Endothelial cell of coronary artery (primary cell): ENCODE measurements around the gene PARPBP. TPM values are rescaled to one million over a fixed set of nuclear protein-coding genes. Genes with fewer than 3 reads are reported as not detected.

ENCODE experiments used
- total RNA-seq: library from RNA; depleted of rRNA; stranded (reverse); fragments of >200 nt; gene quantifications from 2 replicates; pipeline ENCODE4 v1.2.3, GENCODE V29; 2014

The PARPBP gene
- total RNA-seq = 8.9 and 15.3 TPM in 2 replicates

GRCh38 chr12:102119674-102120563 is at the start of gene PARPBP, which contains the start of gene NUP37:
Gene PARPBP, plus strand, starts transcription at chr12:102120183. Its CDS starts 3,706 bp downstream, at chr12:102123889.
Gene NUP37, minus strand, starts transcription at chr12:102120114. Its CDS starts 1,596 bp downstream, at chr12:102118518.

DNA sequence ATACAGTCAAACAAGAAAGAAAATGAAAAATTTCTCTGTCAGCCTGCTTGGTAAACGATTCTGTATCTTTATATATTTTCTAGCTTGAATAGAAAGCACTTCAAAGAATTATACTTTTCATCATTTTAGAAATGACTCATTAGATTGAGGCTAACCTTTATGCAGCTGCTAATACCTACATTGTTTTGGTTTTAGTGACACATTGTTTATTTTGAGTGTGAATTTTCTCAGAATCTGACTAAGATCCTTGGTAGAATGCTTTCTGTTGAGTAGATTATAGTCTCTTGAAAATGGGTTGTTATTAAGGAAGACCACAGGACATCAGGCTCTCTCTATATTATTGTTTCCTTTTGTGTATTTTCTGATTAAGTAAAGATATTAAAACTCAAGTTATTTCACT is 77.8 kb downstream of the PARPBP start, which contains the start of gene PMCH:
Gene PMCH, minus strand, starts transcription at position 45 of the 400 bp plus-strand sequence. CDS start 63 bp downstream, outside the sequence.

Other genes starting within 250 kb of the PARPBP start
- gene DRAM1, start 242.6 kb upstream of the PARPBP start, total RNA-seq = 18.4 and 27.4 TPM in 2 replicates
- gene WASHC3, start 58.2 kb upstream of the PARPBP start, total RNA-seq = 41.0 and 44.2 TPM in 2 replicates
- 35.0 and 40.7 TPM in 2 replicates for gene NUP37, start 69 bp upstream of the PARPBP start, total RNA-seq
- 0.09 and 0.72 TPM in 2 replicates for gene PMCH, start 77.7 kb downstream of the PARPBP start, total RNA-seq